Heart left ventricle (tissue), 13 donors: Measurements from ENCODE around the gene SEPTIN1.

Source experiments
- POLR2A ChIP-seq, 2 donors: fragments of 450-650 bp; IDR thresholded peaks; one replicate each; pipeline ENCODE4 v1.6.1; 2017; ENCODE audit warnings: antibody characterized with exemption in 2 of 2, mild to moderate bottlenecking in 2 of 2, moderate library complexity in 2 of 2
- TF ChIP-seq, protein P1 (sequence below), 12 donors: fragments of 200-600 bp; sonication (generic) in 4 of 12; IDR thresholded peaks; one replicate each; pipeline versions ENCODE4 v1.5.0 to v1.8.0; 2018 to 2022; ENCODE audit warnings: antibody characterized with exemption in 12 of 12, mild to moderate bottlenecking in 5 of 12
- donor health status: ischemic (EF 13 %, LVEDD 7.1; RV severe dilation, severe dysfunction).
- donor health status: DM: no; HTN: yes; CAD: no.
- donor health status: DM: no; HTN: no; CAD: no.
- donor health status: ischemic (EF 25% LVEDD 6.9; RV normal size, moderate dysfunction).
- donor health status: ischemic (EF 25% LVEDD 5.7; RV mildly dilated, moderate dysfunction).
- donor health status: ischemic (EF 35%, LVEDD 5.7; RV mildly dilated, moderate dysfunction).
- donor health status: nonischemic (EF 11% LVEDD 7.7; RV severe dilation, severe dysfunction).
- donor health status: DM: yes; HTN: yes; CAD: no.
- donor health status: PGD.
- donor health status: ischemic (EF 29% LVEDD 5.4; RV normal size, mild dysfunction).
- donor health status: nonischemic (EF 23%, LVEDD 6.1; RV moderate dilation, normal function).

- TF ChIP-seq, protein P1, sequence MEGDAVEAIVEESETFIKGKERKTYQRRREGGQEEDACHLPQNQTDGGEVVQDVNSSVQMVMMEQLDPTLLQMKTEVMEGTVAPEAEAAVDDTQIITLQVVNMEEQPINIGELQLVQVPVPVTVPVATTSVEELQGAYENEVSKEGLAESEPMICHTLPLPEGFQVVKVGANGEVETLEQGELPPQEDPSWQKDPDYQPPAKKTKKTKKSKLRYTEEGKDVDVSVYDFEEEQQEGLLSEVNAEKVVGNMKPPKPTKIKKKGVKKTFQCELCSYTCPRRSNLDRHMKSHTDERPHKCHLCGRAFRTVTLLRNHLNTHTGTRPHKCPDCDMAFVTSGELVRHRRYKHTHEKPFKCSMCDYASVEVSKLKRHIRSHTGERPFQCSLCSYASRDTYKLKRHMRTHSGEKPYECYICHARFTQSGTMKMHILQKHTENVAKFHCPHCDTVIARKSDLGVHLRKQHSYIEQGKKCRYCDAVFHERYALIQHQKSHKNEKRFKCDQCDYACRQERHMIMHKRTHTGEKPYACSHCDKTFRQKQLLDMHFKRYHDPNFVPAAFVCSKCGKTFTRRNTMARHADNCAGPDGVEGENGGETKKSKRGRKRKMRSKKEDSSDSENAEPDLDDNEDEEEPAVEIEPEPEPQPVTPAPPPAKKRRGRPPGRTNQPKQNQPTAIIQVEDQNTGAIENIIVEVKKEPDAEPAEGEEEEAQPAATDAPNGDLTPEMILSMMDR (IDR thresholded peaks at IDR 0.05): peak in 9 of 12 donors; percentile 7 to 54 (median 29)
- peak in 1 of 2 donors; percentile 73 for TF ChIP-seq POLR2A (IDR thresholded peaks at IDR 0.05)
Observed at GRCh38 chr16:30370456-30371247, 11.7 kb downstream of the SEPTIN1 start, which contains the start of gene TBC1D10B.
